Vein endothelial cell (primary cell): ENCODE data around the gene FOXR2. TPM values are rescaled to one million over a fixed set of nuclear protein-coding genes. Genes with fewer than 3 reads are reported as not detected.

Source experiments
- small RNA-seq: library from RNA; depleted of rRNA; stranded (forward); fragments of <200 nt; gene quantifications from one replicate; pipeline ENCODE3, GENCODE V24; 2012
- total RNA-seq: library from RNA; depleted of rRNA; stranded (reverse); fragments of >200 nt; gene quantifications from 2 replicates; pipeline ENCODE4 v1.2.3, GENCODE V29; 2012

Gene FOXR2, protein sequence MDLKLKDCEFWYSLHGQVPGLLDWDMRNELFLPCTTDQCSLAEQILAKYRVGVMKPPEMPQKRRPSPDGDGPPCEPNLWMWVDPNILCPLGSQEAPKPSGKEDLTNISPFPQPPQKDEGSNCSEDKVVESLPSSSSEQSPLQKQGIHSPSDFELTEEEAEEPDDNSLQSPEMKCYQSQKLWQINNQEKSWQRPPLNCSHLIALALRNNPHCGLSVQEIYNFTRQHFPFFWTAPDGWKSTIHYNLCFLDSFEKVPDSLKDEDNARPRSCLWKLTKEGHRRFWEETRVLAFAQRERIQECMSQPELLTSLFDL
- total RNA-seq: not detected in 2 replicates

GRCh38 chrX:55623100-55623499, at the start of gene FOXR2:
TSS of gene FOXR2 (plus strand) at chrX:55623400. CDS start at chrX:55623712, 312 bp downstream.

Small RNAs within 50 kb of the gene (small RNA-seq; reads per million reads assigned to genes)
- not detected for gene RF00019

Other genes with a start within 250 kb of the FOXR2 start
- 26.6 and 33.3 TPM in 2 replicates for gene MAGEH1, start 171.3 kb upstream of the FOXR2 start, total RNA-seq
- 1.7 and 2.0 TPM in 2 replicates for gene USP51, start 133.6 kb upstream of the FOXR2 start, total RNA-seq
- gene RRAGB, start 94.3 kb downstream of the FOXR2 start, total RNA-seq: 20.6 and 23.1 TPM in 2 replicates